Stimulated activated CD4-positive, alpha-beta T cell treated with anti-CD3 and anti-CD28 coated beads, TNF-alpha, amount 100 ng/mL, for 1 hour (primary cell): ENCODE results near the gene SLC9A9.
"Not testable (repeated sequence)": the region's sequence is repeated elsewhere in the genome, so short reads cannot be mapped to it uniquely, and the experiment has no call there.

ENCODE experiments used
- DNase-seq, 3 donors: peaks; one replicate each; pipeline ENCODE4 v3.0.0-alpha.2; 2020; ENCODE audit warnings: low read depth in 3 of 3, low spot score in 1 of 3

SLC9A9 gene

DNA sequence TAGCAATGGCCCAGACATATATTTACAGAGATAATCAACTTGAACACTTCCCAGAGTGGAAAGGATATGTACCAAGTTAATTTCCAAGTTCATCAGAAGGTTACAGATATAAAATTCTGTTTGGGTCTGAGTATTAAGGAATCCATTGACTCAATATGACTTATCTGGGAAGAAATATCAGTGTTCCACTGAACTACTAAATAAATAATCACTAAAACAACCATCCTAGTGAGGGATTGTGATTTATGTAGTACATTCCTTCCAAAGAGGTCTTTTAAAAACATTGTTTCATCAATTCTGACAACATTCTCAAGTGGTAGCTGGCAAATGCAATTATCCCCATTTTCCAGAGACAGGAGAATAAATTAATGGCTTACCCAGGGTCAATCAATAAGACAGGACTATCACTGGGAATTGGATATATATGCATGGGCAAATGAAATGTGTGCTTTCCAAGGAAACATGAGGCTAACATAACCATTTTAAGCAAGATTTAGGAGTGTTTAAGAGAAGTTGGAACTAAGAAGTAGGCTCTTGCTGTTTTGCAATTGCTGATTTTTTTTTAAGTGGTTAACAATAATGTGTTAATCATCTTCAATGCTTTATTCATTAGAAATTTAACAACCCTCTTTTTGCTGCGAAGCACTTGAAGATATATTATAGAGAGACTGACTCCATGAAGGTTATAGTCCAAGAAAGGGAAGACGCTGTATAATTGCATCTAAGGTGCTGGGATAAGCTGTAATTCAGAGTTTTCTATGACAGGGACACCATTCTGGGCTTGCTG lies 37.9 kb downstream of the SLC9A9 start:
- DNase-seq = no peak

DNA sequence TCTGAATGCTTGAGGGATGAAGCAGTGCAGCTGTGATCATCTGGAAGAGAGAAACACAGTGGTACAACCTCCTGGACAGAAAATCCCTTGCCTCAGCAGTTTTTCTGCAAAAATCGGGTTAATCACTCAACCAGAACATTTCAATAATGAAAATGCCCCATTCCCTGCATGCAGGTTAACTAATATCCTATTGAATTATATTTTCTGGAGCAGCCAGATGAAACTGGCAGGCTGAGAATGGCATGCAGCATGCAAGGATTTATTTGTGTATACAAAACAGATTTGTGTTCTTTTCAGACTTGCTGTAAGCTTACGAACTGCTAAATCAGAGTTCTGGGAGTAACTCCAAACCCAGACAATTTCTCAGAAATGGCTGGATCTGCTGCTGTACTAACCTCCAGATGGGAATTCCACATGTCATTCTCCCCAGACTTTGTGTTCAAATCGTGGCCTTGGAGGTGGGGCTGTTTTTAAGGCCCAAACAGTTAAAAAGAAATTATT lies 39.1 kb downstream of the SLC9A9 start:
- no peak for DNase-seq

DNA sequence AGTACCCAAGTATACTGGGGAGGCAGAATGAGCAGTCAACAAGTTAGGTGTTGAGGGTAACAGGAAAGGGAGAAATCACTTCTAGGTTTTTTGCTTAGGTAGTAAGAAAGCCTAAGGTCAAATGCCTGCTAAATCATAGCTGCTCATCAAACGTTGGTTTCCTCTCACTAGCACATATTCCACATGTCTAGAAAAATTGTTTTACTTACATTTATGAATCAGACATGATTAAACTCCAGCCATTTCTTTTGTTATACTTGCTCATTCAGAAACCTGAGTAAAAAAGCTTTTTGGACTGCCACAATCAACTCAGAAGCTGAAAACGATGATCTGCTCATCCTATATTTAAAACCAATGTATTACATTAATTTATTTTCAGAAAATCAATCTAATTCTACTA lies 40.2 kb downstream of the SLC9A9 start:
- DNase-seq = no peak

GRCh38 chr3:143806038-143806437 lies 42.2 kb downstream of the SLC9A9 start:
- no peak for DNase-seq

GRCh38 chr3:143805476-143805875 lies 42.8 kb downstream of the SLC9A9 start:
- DNase-seq = not testable (repeated sequence)

- not testable (repeated sequence) for DNase-seq
Observed at GRCh38 chr3:143801046-143801445, 47.2 kb downstream of the SLC9A9 start.

DNA sequence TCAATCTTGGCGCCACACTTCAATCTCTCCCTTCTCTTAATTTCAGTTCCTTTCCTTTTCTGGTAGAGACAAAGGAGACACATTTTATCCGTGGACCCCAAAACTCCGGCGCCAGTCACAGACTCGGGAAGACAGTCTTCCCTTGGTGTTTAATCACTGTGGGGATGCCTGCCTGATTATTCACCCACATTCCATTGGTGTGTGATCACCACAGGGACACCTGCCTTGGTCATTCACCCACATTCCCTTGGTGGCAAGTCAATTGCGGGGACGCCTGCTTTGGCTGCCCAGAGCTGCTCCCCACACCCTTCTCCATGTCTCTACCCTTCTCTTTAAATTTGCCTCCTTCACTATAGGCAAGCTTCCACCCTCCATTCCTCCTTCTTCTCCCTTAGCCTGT lies 50.1 kb downstream of the SLC9A9 start:
- DNase-seq = not testable (repeated sequence)

- no peak for DNase-seq
Observed at GRCh38 chr3:143795874-143796273, 52.4 kb downstream of the SLC9A9 start.

- DNase-seq = no peak
Observed at GRCh38 chr3:143794793-143795462, 53.3 kb downstream of the SLC9A9 start.

DNA sequence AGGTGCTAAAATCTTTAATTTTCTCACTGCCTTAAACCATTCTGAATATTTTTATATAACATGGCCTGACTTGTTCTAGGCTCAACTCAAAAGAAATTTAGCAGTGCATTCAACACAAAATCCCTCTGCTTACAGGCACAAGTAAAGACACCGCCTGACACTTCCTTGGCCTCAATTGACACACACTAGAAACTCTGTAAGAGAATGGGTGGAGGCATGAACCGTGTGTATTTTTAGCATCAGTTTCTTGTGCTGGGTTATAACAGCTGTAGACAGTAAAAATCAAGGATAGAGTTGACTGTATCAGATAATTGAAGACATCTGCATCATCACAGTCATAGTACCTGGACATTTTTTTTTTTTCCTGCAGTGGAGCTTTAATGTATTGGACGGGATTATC lies 54.3 kb downstream of the SLC9A9 start:
- DNase-seq = no peak

DNA sequence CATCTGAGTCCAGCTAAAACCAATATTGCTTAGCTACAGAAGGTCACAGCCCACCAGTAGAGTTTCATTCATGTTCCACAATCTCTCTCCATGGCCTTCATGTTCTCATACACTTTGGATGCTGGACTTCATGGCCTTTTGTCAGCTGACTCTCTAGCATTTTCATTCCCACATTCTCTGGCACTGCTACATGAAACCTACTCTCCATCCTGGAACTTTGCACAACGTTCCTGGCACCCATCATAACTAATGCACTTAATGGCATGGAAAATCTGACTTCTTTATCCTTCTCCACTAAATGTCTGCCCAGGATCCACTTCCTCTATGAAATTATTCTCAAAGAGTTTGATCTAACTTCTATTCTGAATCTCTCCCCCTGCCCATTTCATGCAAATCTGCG lies 56.9 kb downstream of the SLC9A9 start:
- no peak for DNase-seq

DNA sequence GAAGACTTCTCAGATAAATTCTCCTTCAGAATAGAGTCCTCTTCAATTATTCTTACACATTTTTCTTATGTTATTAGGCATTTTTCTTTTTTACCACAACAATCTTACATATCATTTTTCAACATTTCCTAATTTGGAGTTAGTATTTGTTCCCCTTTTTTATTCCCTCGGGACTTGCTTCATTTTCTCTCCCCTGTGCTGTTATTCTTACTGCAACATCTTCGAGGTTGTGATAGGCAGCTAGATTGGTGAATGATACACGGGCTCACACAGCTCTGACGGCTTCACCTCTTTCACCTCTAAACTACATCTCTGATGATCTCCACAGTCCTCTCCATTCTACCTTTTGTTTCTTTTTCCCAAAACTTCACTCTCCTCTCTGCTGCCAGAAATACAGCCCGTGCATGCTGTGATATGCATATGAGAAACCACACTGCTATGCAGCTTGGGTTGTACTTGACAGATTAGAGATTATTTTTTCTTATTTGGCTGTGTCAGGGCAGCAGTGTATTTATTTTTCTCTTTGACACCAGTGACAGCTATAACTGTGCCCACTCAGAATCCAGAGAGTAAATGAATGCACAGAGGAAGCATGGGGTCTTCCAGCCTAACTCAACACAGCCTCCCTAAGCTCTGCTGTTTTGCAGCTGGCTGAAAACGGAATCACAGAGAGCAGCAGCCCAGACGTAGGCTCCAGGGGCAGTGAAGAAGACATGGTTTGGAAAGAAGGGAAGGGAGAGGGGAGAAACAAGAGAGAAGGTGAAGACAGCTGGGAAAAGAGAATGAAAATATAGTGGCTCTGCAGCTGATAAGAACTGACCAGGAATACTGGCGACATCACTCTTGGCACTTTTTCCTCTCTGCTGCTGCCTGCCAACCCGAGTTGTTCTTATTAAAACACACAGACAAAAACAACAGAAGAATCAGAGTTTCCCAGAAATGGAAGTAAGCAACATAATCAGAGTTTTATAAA lies 61.8 kb downstream of the SLC9A9 start:
- DNase-seq = no peak

- DNase-seq = no peak
Observed at GRCh38 chr3:143784446-143784845, 63.8 kb downstream of the SLC9A9 start.

DNA sequence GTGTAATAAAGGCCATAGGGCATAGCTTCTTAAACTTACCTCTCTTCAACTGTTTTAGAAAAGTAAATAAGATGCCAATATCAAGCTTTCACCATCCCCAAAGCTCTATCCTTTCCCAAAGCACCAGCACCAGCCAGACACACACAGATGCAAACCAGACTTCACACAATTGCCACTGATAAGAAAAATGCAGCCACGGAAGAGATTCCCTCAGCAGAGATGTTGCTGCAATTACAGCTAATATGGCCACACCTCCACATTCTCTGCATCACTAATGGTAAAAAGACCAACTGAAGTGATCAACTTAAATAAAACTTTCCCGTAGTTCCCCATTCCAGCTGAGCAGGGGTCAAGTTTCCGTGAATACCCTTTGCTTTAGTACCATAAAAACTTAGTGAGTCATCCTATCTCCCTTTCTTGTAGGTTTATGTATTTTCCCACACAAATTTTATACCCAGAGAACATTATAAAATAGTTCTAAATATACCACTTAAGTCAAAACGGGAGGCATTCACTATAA lies 64.4 kb downstream of the SLC9A9 start:
- no peak for DNase-seq

DNA sequence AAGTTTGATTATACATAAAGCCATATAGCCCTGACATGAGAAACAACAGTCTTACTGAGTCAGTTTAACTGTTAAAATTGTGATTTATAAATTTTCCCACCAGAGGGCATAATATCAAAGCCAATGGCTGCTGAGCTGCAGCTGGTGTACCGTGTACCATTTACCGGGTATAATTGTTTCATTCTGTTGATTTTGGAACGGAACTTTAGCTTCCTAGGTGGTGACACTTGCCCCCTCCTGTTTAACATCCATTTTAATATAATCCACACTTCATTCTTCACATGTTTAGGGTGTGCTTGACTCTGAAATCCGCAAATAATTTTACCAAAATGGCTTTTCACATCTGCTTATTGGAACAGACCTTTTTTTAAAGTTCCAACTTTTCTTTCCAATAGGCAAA lies 72.8 kb downstream of the SLC9A9 start:
- no peak for DNase-seq

- no peak for DNase-seq
Observed at GRCh38 chr3:143771939-143772338, 76.3 kb downstream of the SLC9A9 start.

DNA sequence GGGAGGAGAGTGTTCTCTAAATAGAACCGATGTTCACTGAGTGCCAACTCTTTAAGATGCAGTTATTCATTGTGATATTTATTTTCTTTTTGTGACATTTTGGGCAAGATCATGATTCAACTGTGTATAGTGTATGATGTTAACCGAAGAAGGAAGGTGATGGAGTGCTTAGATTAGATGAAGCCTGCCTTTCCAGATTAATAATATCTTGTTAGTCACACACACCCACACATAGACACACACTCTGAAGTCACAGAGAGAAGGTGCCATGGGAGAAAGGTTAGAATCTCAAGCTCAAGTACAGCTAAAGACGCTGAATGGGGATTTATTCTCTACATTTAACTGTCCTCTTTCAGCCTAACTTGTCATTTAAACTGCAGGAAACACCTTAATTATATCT lies 77.0 kb downstream of the SLC9A9 start:
- no peak for DNase-seq

GRCh38 chr3:143770391-143770790 lies 77.9 kb downstream of the SLC9A9 start:
- no peak for DNase-seq

- no peak for DNase-seq
Observed at GRCh38 chr3:143769616-143770015, 78.7 kb downstream of the SLC9A9 start.

DNA sequence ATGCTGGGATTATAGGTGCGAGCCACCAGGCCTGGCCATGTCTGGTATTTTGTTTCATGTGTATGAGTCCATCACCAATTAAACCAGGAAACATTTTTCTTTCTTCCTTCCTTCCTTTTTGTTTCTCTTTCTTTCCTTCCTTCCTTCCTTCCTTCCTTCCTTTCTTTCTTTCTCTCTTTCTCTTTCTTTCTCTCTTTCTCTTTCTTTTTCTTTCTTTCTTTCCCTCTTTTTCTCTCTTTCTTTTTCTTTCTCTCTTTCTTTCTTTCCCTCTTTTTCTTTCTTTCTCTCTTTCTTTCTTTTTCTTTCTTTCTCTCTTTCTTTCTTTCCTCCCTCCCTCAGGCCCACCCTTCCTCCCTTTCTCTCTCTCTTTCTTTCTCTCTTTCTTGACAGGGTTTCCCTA lies 83.4 kb downstream of the SLC9A9 start:
- no peak for DNase-seq

GRCh38 chr3:143763564-143764162 lies 84.6 kb downstream of the SLC9A9 start:
- no peak for DNase-seq
